ENCODE data around the gene RPL37.

DNA sequence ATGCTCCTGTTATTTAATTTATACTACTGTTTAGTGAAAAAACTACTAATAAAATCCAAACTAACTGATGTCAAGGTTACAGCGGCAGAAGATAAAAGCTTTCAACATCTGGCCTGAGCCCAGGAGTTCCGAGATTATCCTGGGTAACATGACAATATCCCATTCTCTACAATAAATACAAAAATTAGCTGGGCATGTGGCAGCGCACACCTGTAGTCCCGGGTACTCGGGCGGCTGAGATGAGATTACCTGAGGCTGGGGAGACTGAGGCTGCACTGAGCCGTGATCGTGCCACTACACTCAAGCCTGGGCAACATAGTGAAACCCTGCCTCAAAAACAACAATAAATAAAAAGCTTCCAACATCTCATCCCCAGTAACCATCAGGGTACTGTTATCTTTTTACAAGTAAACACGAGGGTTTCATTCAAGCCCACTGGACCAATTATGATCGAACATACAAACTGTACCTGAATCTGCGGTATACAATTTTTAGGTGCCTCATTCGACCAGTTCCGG is 1.3 kb downstream of the RPL37 start:
- TF ChIP-seq, protein P1, sequence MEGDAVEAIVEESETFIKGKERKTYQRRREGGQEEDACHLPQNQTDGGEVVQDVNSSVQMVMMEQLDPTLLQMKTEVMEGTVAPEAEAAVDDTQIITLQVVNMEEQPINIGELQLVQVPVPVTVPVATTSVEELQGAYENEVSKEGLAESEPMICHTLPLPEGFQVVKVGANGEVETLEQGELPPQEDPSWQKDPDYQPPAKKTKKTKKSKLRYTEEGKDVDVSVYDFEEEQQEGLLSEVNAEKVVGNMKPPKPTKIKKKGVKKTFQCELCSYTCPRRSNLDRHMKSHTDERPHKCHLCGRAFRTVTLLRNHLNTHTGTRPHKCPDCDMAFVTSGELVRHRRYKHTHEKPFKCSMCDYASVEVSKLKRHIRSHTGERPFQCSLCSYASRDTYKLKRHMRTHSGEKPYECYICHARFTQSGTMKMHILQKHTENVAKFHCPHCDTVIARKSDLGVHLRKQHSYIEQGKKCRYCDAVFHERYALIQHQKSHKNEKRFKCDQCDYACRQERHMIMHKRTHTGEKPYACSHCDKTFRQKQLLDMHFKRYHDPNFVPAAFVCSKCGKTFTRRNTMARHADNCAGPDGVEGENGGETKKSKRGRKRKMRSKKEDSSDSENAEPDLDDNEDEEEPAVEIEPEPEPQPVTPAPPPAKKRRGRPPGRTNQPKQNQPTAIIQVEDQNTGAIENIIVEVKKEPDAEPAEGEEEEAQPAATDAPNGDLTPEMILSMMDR (IDR thresholded peaks at IDR 0.05), result no peak
- TF ChIP-seq POLR2AphosphoS5 (IDR thresholded peaks at IDR 0.05) (no peak), POLR2A (IDR thresholded peaks at IDR 0.05; ENCODE audit: low read depth) (no peak), EP300 (IDR thresholded peaks at IDR 0.05) (no peak)
